K562 (cell line): ENCODE measurements around the gene IL23A. TPM values are rescaled to one million over a fixed set of nuclear protein-coding genes. Genes with fewer than 3 reads are reported as not detected.

ENCODE experiments used
- C11orf30 ChIP-seq: fragments of 450-650 bp; IDR thresholded peaks from 2 replicates; pipeline ENCODE4 v1.6.1; 2016; ENCODE audit warnings: low read depth, mild to moderate bottlenecking
- CXXC5 ChIP-seq: fragments of 250-450 bp; sonication (Bioruptor Pico); IDR thresholded peaks from 2 replicates; pipeline ENCODE4 v1.8.0; 2022; ENCODE audit warnings: inconsistent platforms, mild to moderate bottlenecking, moderate library complexity
- DEAF1 ChIP-seq: fragments of 450-650 bp; formaldehyde crosslinking; IDR thresholded peaks from 2 replicates; pipeline ENCODE4 v1.4.0; 2020; ENCODE audit warnings: mild to moderate bottlenecking, moderate library complexity
- FUS ChIP-seq: fragments of 200-400 bp; formaldehyde crosslinking; optimal IDR thresholded peaks from 2 replicates; pipeline ENCODE3; 2017; ENCODE audit warnings: low read depth, low read length
- HNRNPUL1 ChIP-seq: fragments of 200-400 bp; formaldehyde crosslinking; IDR thresholded peaks from 2 replicates; pipeline ENCODE4 v1.6.1; 2017; ENCODE audit warnings: low read length
- KAT7 ChIP-seq: sonication (generic); formaldehyde crosslinking; IDR thresholded peaks from 2 replicates; pipeline ENCODE4 v1.8.0; 2022; ENCODE audit warnings: missing genetic modification reagents, mild to moderate bottlenecking, borderline replicate concordance
- LEF1 ChIP-seq: fragments of 450-650 bp; IDR thresholded peaks from 2 replicates; pipeline ENCODE4 v1.6.1; 2016; ENCODE audit warnings: mild to moderate bottlenecking
- MEIS2 ChIP-seq: fragments of 450-650 bp; IDR thresholded peaks from 2 replicates; pipeline ENCODE4 v1.6.1; 2014; ENCODE audit warnings: mild to moderate bottlenecking; ENCODE audit not compliant: partially characterized antibody
- NFIC ChIP-seq: fragments of 450-650 bp; IDR thresholded peaks from 2 replicates; pipeline ENCODE4 v1.6.1; 2017; ENCODE audit warnings: mild to moderate bottlenecking, inconsistent platforms
- PCBP1 ChIP-seq: fragments of 200-400 bp; formaldehyde crosslinking; IDR thresholded peaks from 2 replicates; pipeline ENCODE4 v1.6.1; 2018; ENCODE audit warnings: mild to moderate bottlenecking, low read depth, low read length; ENCODE audit not compliant: poor library complexity, severe bottlenecking
- PHB2 ChIP-seq: fragments of 450-650 bp; IDR thresholded peaks from 2 replicates; pipeline ENCODE4 v1.6.1; 2017; ENCODE audit warnings: low read depth
- RBFOX2 ChIP-seq: fragments of 200-400 bp; formaldehyde crosslinking; IDR thresholded peaks from 2 replicates; pipeline ENCODE4 v1.6.1; 2017; ENCODE audit warnings: low read depth, mild to moderate bottlenecking, low read length, moderate library complexity
- SFPQ ChIP-seq: fragments of 200-400 bp; formaldehyde crosslinking; IDR thresholded peaks from 2 replicates; pipeline ENCODE4 v1.6.1; 2017; ENCODE audit warnings: mild to moderate bottlenecking, low read depth, low read length, moderate library complexity
- SMAD3 ChIP-seq: fragments of 450-650 bp; formaldehyde crosslinking; conservative IDR thresholded peaks from 2 replicates; pipeline ENCODE4 v1.4.0; 2020; ENCODE audit warnings: mild to moderate bottlenecking
- SOX6 ChIP-seq: fragments of 450-650 bp; IDR thresholded peaks from 2 replicates; pipeline ENCODE4 v1.6.1; 2014; ENCODE audit warnings: mild to moderate bottlenecking
- SREBF1 ChIP-seq: fragments of 150-350 bp; IDR thresholded peaks from 2 replicates; pipeline ENCODE4 v1.6.1; 2014; ENCODE audit warnings: antibody characterized with exemption, low read depth, low read length, borderline replicate concordance
- TAF9B ChIP-seq: fragments of 450-650 bp; IDR thresholded peaks from 2 replicates; pipeline ENCODE4 v1.6.1; 2018; ENCODE audit warnings: mild to moderate bottlenecking; ENCODE audit not compliant: partially characterized antibody
- ZC3H8 ChIP-seq: fragments of 450-650 bp; IDR thresholded peaks from 2 replicates; pipeline ENCODE4 v1.6.1; 2017
- ZNF197 ChIP-seq: fragments of 200-800 bp; sonication (Bioruptor generic); IDR thresholded peaks from 2 replicates; pipeline ENCODE4 v1.6.1; 2016; ENCODE audit warnings: low read depth, missing genetic modification characterization, missing compliant biosample characterization
- ZNF212 ChIP-seq: fragments of 450-650 bp; formaldehyde crosslinking; IDR thresholded peaks from 2 replicates; pipeline ENCODE4 v1.4.0; 2020; ENCODE audit warnings: mild to moderate bottlenecking
- ZNF518B ChIP-seq: fragments of 250-450 bp; sonication (Bioruptor Pico); IDR thresholded peaks from 2 replicates; pipeline ENCODE4 v1.5.0; 2021; ENCODE audit warnings: mild to moderate bottlenecking, moderate library complexity
- ZNF586 ChIP-seq: fragments of 450-650 bp; formaldehyde crosslinking; conservative IDR thresholded peaks from 2 replicates; pipeline ENCODE4 v1.4.0; 2020; ENCODE audit warnings: mild to moderate bottlenecking, moderate library complexity
- ZNF76 ChIP-seq: fragments of 250-450 bp; sonication (Bioruptor Pico); IDR thresholded peaks from 2 replicates; pipeline ENCODE4 v1.4.0; 2020; ENCODE audit warnings: mild to moderate bottlenecking, moderate library complexity, borderline replicate concordance
- polyA plus RNA-seq, 8 experiments: library from polyadenylated mRNA; depleted of rRNA in 4 of 8; stranded (reverse) in 5 of 8; unstranded in 3 of 8; fragments of >200 nt; fragmentation: Nextera tagmentation in 2 of 8; fragmentation: Illumina TruSeq in 1 of 8; extraction: Ambion mirVana in 2 of 8; extraction: Trizol in 1 of 8; gene quantifications; 2 replicates each; pipeline versions ENCODE4 v1.2.1 to v1.2.3, GENCODE V29; 2011 to 2014; ENCODE audit warnings: inconsistent platforms in 1 of 8, missing spikeins in 1 of 8
- total RNA-seq, 7 experiments: library from RNA; depleted of rRNA in 6 of 7; stranded (reverse); fragments of >200 nt in 6 of 7; fragmentation: Illumina TruSeq in 2 of 7; extraction: Trizol in 2 of 7; gene quantifications; 2 replicates each; pipeline versions ENCODE4 v1.2.1 to v1.2.3, GENCODE V29; 2011 to 2021; ENCODE audit warnings: low replicate concordance in 1 of 7

Gene IL23A
- total and polyA plus RNA-seq, 9 of the 15 experiments (the other 6 are each of a cell fraction or from before 2014, with no cell fraction given), result 4.4 to 37.2 (median 9.6) TPM

DNA sequence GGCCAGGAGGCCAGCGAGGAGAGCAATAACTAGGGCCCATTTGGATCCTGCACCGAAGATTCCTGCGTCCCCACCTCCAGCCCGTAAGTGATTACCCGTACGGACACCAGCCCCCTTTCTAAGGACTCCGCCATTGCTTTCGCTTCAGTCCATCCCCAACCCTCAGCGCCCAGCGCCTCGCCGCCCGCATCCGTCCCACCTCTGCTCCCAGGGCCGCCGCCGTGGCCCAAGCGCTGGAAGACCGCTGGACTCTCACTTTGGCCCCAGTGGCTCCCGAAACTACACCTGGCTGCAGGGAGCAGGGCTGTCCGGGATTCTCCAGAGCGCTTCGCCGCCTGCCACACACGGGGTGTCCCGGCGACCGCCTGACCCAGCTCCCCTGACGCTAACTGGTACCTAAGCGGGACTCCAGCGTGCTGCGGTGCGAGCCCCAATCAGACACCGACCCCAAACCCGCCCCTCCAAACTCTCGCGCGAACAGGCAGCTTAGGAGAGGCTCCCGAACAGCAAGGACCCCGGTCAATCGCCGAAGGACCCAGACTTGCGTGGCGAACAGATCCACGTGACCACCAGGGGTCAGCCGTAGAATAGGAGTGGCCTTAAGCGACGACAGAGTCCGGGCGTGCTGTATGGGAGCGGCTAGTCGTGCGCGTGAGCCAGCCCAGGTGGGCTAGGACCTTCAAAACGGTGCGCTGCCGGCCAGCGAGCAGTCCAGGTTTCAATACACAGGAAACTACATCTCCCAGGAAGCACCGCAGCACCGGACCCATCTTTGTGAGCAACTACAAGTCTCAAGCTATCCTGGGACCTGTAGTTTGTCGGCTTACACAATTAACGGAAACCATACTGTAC, 22.8 kb upstream of the IL23A start, which contains the start of gene CNPY2 (continued):
- TF ChIP-seq ZNF586 (CRISPR knock-in tag), result no peak
- TF ChIP-seq ZNF197 (CRISPR knock-in tag), result peak; percentile 94
- no peak for TF ChIP-seq KAT7 (CRISPR knock-in tag)
- peak; percentile 96 for TF ChIP-seq RBFOX2
- TF ChIP-seq ZNF212 (CRISPR knock-in tag), result no peak
- TF ChIP-seq SMAD3 (CRISPR knock-in tag), result no peak; the same call in 1 of the 2 replicates
- TF ChIP-seq PHB2, result no peak
- TF ChIP-seq C11orf30, result peak; percentile 73
- TF ChIP-seq MEIS2, result peak; percentile 77
- TF ChIP-seq LEF1, result no peak
- peak; percentile 54 for TF ChIP-seq SREBF1
- TF ChIP-seq FUS, result no peak
- TF ChIP-seq ZC3H8, result 0 out of 2 replicates have a peak, but pooled peaks have one; percentile 40
- peak; percentile 56 for TF ChIP-seq PCBP1
- TF ChIP-seq HNRNPUL1, result no peak
- TF ChIP-seq CXXC5 (CRISPR knock-in tag), result peak; percentile 89
- TF ChIP-seq DEAF1 (CRISPR knock-in tag), result peak; percentile 66
- TF ChIP-seq TAF9B, result peak; percentile 84
- TF ChIP-seq SFPQ, result no peak
- TF ChIP-seq ZNF76 (CRISPR knock-in tag), result no peak
- no peak for TF ChIP-seq ZNF518B (CRISPR knock-in tag)
- TF ChIP-seq NFIC, result no peak
- TF ChIP-seq SOX6, result no peak
